AG04450 (cell line): Measurements from ENCODE around the gene IFT88. TPM values are rescaled to one million over a fixed set of nuclear protein-coding genes. Genes with fewer than 3 reads are reported as not detected.

ENCODE experiments used
- CTCF ChIA-PET: fragments of 300-600, 350-600 bp; formaldehyde crosslinking; extraction: SDS; loops from one replicate; lab custom pipeline; 2022; ENCODE audit warnings: antibody characterized with exemption, inconsistent platforms; lab: Charles Lee
- POLR2A ChIA-PET: fragments of 350-600 bp; formaldehyde crosslinking; extraction: SDS; loops from one replicate; lab custom pipeline; 2021; ENCODE audit warnings: antibody characterized with exemption, inconsistent platforms; lab: Yijun Ruan, JAX
- DNase-seq: peaks from one replicate; pipeline ENCODE4 v3.0.0-alpha.2; 2011; ENCODE audit warnings: low read depth, low spot score
- H3K27ac ChIP-seq: one replicate; pipeline ENCODE4 v1.5.1; 2012; ENCODE audit warnings: low read depth, low read length, control low read depth
- H3K27me3 ChIP-seq: one replicate; pipeline ENCODE4 v1.6.0; 2012; ENCODE audit warnings: low read length; ENCODE audit not compliant: control insufficient read depth, insufficient read depth
- H3K4me3 ChIP-seq: 2 replicates; pipeline ENCODE4 v1.5.1; 2011; ENCODE audit warnings: mild to moderate bottlenecking, low read depth, low read length, control low read depth
- H3K9me3 ChIP-seq: 2 replicates; pipeline ENCODE4 v1.5.1; 2012; ENCODE audit warnings: low read length; ENCODE audit not compliant: control insufficient read depth, insufficient read depth
- CTCF ChIP-seq: IDR thresholded peaks from 2 replicates; pipeline ENCODE4 v1.5.1; 2011; ENCODE audit warnings: low read depth, low read length, control low read depth, inconsistent platforms
- polyA plus RNA-seq: library from polyadenylated mRNA; depleted of rRNA; stranded (reverse); fragments of >200 nt; gene quantifications from 2 replicates; pipeline ENCODE4 v1.2.3, GENCODE V29; 2011

The IFT88 gene
- polyA plus RNA-seq, 1 experiment, result 15.8 TPM

GRCh38 chr13:20550799-20551198 lies 16.2 kb upstream of the IFT88 start:
- ChIA-PET POLR2A (no interaction called here), CTCF (interaction anchor here (0.6 kb wide), 1 partner anchor 281 kb away, joined by 6 read pairs; no protein-coding TSS in a partner anchor)
- Histone ChIP-seq H3K27ac (no peak overlapping the region), H3K27me3 (no peaks in the 10 kb centered on the region), H3K9me3 (no peaks in the 10 kb centered on the region), H3K4me3 (no peak overlapping the region)
- no peak for TF ChIP-seq CTCF
- DNase-seq, result no peak

GRCh38 chr13:20553311-20553710 lies 13.6 kb upstream of the IFT88 start:
- ChIA-PET POLR2A (no interaction called here), CTCF (no interaction called here)
- no peak for DNase-seq
- Histone ChIP-seq H3K27ac (no peak overlapping the region), H3K4me3 (no peak overlapping the region), H3K27me3 (no peaks in the 10 kb centered on the region), H3K9me3 (no peaks in the 10 kb centered on the region)
- TF ChIP-seq CTCF, result no peak

GRCh38 chr13:20558982-20559381 lies 8.0 kb upstream of the IFT88 start:
- ChIA-PET CTCF (no interaction called here), POLR2A (no interaction called here)
- no peak for TF ChIP-seq CTCF

GRCh38 chr13:20559659-20560356 lies 7.1 kb upstream of the IFT88 start:
- H3K27me3 ChIP-seq, result no peaks in the 10 kb centered on the region

More at GRCh38 chr13:20558982-20559381, 8.0 kb upstream of the IFT88 start:
- no peaks in the 10 kb centered on the region for H3K9me3 ChIP-seq
- H3K27me3 ChIP-seq, result no peaks in the 10 kb centered on the region
- H3K4me3 ChIP-seq, result no peak overlapping the region
- H3K27ac ChIP-seq, result no peak overlapping the region
- no peak for DNase-seq

More at GRCh38 chr13:20559659-20560356, 7.1 kb upstream of the IFT88 start:
- DNase-seq, result no peak
- Histone ChIP-seq H3K9me3 (peaks cover 2% of the 10 kb centered on the region), H3K27ac (no peak overlapping the region), H3K4me3 (no peak overlapping the region)
- ChIA-PET POLR2A (interaction anchor here (0.5 kb wide), 1 partner anchor 64 kb away, joined by 3 read pairs; no protein-coding TSS in a partner anchor), CTCF (no interaction called here)
- no peak for TF ChIP-seq CTCF
